IMR-90 (cell line): ENCODE data around the gene SPACDR. TPM values are rescaled to one million over a fixed set of nuclear protein-coding genes. Genes with fewer than 3 reads are reported as not detected.

Source experiments
- ATAC-seq: fragments of 200-7000 bp; cut with Tn5 transposase; 2 replicates; pipeline ENCODE4 v1.9.1; 2020; ENCODE audit warnings: low read depth, mild to moderate bottlenecking, moderate library complexity
- BruUV-seq: library from RNA; stranded (reverse); fragments of 400-500 nt; replicated peaks from 2 replicates; lab custom pipeline; 2021; lab: Mats Ljungman, UMichigan
- CTCF ChIA-PET: fragments of 300-600 bp; formaldehyde crosslinking; extraction: SDS; loops from one replicate; lab custom pipeline; 2021; ENCODE audit warnings: antibody characterized with exemption; lab: Yijun Ruan, JAX
- POLR2A ChIA-PET: fragments of 300-600 bp; sonication (Branson Sonifier 250); formaldehyde crosslinking; loops from one replicate; lab custom pipeline; 2022; ENCODE audit warnings: antibody characterized with exemption; ENCODE audit not compliant: unreplicated experiment; lab: Charles Lee
- DNase-seq: peaks from one replicate; pipeline ENCODE4 v3.0.0; 2013
- H2AFZ ChIP-seq: replicated peaks from 2 replicates; pipeline ENCODE3; 2013; ENCODE audit warnings: low read length, mild to moderate bottlenecking; ENCODE audit not compliant: poor library complexity
- H2AK5ac ChIP-seq: 2 replicates; pipeline ENCODE4 v1.6.1; 2013; ENCODE audit warnings: low read depth, low read length, inconsistent platforms
- H2AK9ac ChIP-seq: replicated peaks from 2 replicates; pipeline ENCODE3; 2013; ENCODE audit warnings: mild to moderate bottlenecking, low read depth, low read length, moderate library complexity; ENCODE audit not compliant: poor library complexity
- H2BK120ac ChIP-seq: 2 replicates; pipeline ENCODE4 v1.6.1; 2013; ENCODE audit warnings: low read depth, low read length, inconsistent platforms
- H2BK15ac ChIP-seq: 3 replicates; pipeline ENCODE4 v1.6.1; 2013; ENCODE audit warnings: low read depth, low read length, inconsistent platforms
- H2BK20ac ChIP-seq: 2 replicates; pipeline ENCODE4 v1.6.1; 2013; ENCODE audit warnings: low read depth, mild to moderate bottlenecking, inconsistent platforms, low read length, moderate library complexity
- H2BK5ac ChIP-seq: 2 replicates; pipeline ENCODE4 v1.6.1; 2013; ENCODE audit warnings: mild to moderate bottlenecking, low read depth, low read length, inconsistent platforms; ENCODE audit not compliant: poor library complexity, severe bottlenecking
- H3K14ac ChIP-seq: replicated peaks from 2 replicates; pipeline ENCODE4 v1.6.1; 2013; ENCODE audit warnings: low read depth, low read length, inconsistent platforms
- H3K18ac ChIP-seq: 2 replicates; pipeline ENCODE4 v1.6.1; 2013; ENCODE audit warnings: low read depth, low read length, control low read depth
- H3K23ac ChIP-seq: 2 replicates; pipeline ENCODE4 v1.6.1; 2013; ENCODE audit warnings: low read depth, low read length, inconsistent platforms
- H3K27ac ChIP-seq: 2 replicates; pipeline ENCODE4 v1.5.1; 2013; ENCODE audit warnings: mild to moderate bottlenecking, control low read depth, low read length; ENCODE audit not compliant: insufficient read depth
- H3K27me3 ChIP-seq: 2 replicates; pipeline ENCODE4 v1.6.1; 2013; ENCODE audit warnings: low read length; ENCODE audit not compliant: control insufficient read depth, insufficient read depth
- H3K36me3 ChIP-seq: 2 replicates; pipeline ENCODE4 v1.6.1; 2013; ENCODE audit warnings: low read length, mixed read lengths; ENCODE audit not compliant: control insufficient read depth, insufficient read depth
- H3K4ac ChIP-seq: 2 replicates; pipeline ENCODE4 v1.6.1; 2013; ENCODE audit warnings: low read depth, low read length, inconsistent platforms
- H3K4me1 ChIP-seq: 2 replicates; pipeline ENCODE4 v1.6.1; 2013; ENCODE audit warnings: low read length, mixed read lengths; ENCODE audit not compliant: control insufficient read depth, insufficient read depth
- H3K4me2 ChIP-seq: 2 replicates; pipeline ENCODE4 v1.6.1; 2013; ENCODE audit warnings: low read depth, mild to moderate bottlenecking, control low read depth, low read length, moderate library complexity
- H3K4me3 ChIP-seq: 2 replicates; pipeline ENCODE4 v1.5.1; 2013; ENCODE audit warnings: low read depth, mild to moderate bottlenecking, control low read depth, low read length, moderate library complexity; ENCODE audit not compliant: insufficient read depth
- H3K56ac ChIP-seq: 2 replicates; pipeline ENCODE4 v1.6.1; 2013; ENCODE audit warnings: low read length, inconsistent platforms; ENCODE audit not compliant: insufficient read depth; ENCODE audit errors: extremely low read depth
- H3K79me1 ChIP-seq, 2 experiments: 2 replicates each; pipeline ENCODE4 v1.6.1; 2013; ENCODE audit warnings: low read length in 2 of 2, inconsistent platforms in 1 of 2, low read depth in 1 of 2
- H3K9ac ChIP-seq: 2 replicates; pipeline ENCODE4 v1.6.1; 2013; ENCODE audit warnings: low read depth, low read length, control low read depth
- H3K9me1 ChIP-seq: 2 replicates; pipeline ENCODE4 v1.6.1; 2013; ENCODE audit warnings: low read length, inconsistent platforms; ENCODE audit not compliant: insufficient read depth
- H3K9me3 ChIP-seq: 2 replicates; pipeline ENCODE4 v1.6.1; 2013; ENCODE audit warnings: low read length; ENCODE audit not compliant: control insufficient read depth, insufficient read depth
- H4K20me1 ChIP-seq: 2 replicates; pipeline ENCODE4 v1.6.1; 2013; ENCODE audit warnings: low read length, inconsistent platforms; ENCODE audit not compliant: insufficient read depth
- H4K5ac ChIP-seq: 2 replicates; pipeline ENCODE4 v1.6.1; 2013; ENCODE audit warnings: mild to moderate bottlenecking, low read depth, low read length, control low read depth
- H4K8ac ChIP-seq, 2 experiments: 2 replicates each; pipeline ENCODE4 v1.6.1; 2013; ENCODE audit warnings: low read depth in 2 of 2, low read length in 2 of 2, control low read depth in 1 of 2, inconsistent platforms in 1 of 2
- H4K91ac ChIP-seq: 2 replicates; pipeline ENCODE4 v1.6.1; 2013; ENCODE audit warnings: low read depth, low read length, inconsistent platforms; ENCODE audit not compliant: insufficient read depth
- CEBPB ChIP-seq: IDR thresholded peaks from 2 replicates; pipeline ENCODE4 v1.6.1; 2012; ENCODE audit warnings: low read depth, low read length, improper control_type of control experiment
- CHD1 ChIP-seq: IDR thresholded peaks from 2 replicates; pipeline ENCODE4 v1.6.1; 2012; ENCODE audit warnings: low read depth, low read length, improper control_type of control experiment
- ELK1 ChIP-seq: fragments of 150-350 bp; IDR thresholded peaks from 2 replicates; pipeline ENCODE4 v1.6.1; 2016; ENCODE audit warnings: low read depth, mild to moderate bottlenecking, low read length, moderate library complexity, borderline replicate concordance
- MAFK ChIP-seq: IDR thresholded peaks from 2 replicates; pipeline ENCODE4 v1.6.1; 2012; ENCODE audit warnings: low read depth, low read length, improper control_type of control experiment
- NFE2L2 ChIP-seq: fragments of 150-350 bp; IDR thresholded peaks from 2 replicates; pipeline ENCODE4 v1.6.1; 2016; ENCODE audit warnings: low read depth, mild to moderate bottlenecking, low read length
- POLR2A ChIP-seq: IDR thresholded peaks from 2 replicates; pipeline ENCODE4 v1.6.1; 2012; ENCODE audit warnings: mild to moderate bottlenecking, low read depth, low read length
- RAD21 ChIP-seq: IDR thresholded peaks from 2 replicates; pipeline ENCODE4 v1.6.1; 2012; ENCODE audit warnings: low read length, improper control_type of control experiment
- SMC3 ChIP-seq: fragments of 150-350 bp; IDR thresholded peaks from 2 replicates; pipeline ENCODE4 v1.6.1; 2016; ENCODE audit warnings: low read depth, mild to moderate bottlenecking, antibody characterized with exemption, low read length, moderate library complexity
- WGBS, 2 experiments: methylation state at CpG; one replicate each; pipeline versions ENCODE4 v1.1.5 to v1.1.7; 2013; ENCODE audit warnings: missing lambda C conversion rate in 2 of 2; ENCODE audit not compliant: insufficient read length in 1 of 2; ENCODE audit errors: extremely low coverage in 2 of 2; 5-methylcytosine and 5-hydroxymethylcytosine counted together
- dilution Hi-C: fragments of 300-500 bp; cut with HindIII; formaldehyde crosslinking; loops from one replicate; pipeline ENCODE4 v1.14.3; 2018; ENCODE audit warnings: low sequenced_read_pairs; ENCODE audit not compliant: unreplicated experiment
- in situ Hi-C: fragments of 300-500 bp; cut with MboI; formaldehyde crosslinking; loops from 3 replicates; pipeline ENCODE4 v1.14.3; 2019; ENCODE audit warnings: low sequenced_read_pairs, inconsistent platforms, mixed read lengths
- intact Hi-C: fragments of 100-400 bp; cut with micrococcal nuclease; formaldehyde crosslinking; loops from 2 replicates; pipeline ENCODE4 v1.10.0; 2022
- polyA plus RNA-seq, 3 experiments: library from polyadenylated mRNA; depleted of rRNA; stranded (reverse); fragments of >200 nt; gene quantifications; 2 replicates each; pipeline ENCODE4 v1.2.3, GENCODE V29; 2012; ENCODE audit warnings: low replicate concordance in 1 of 3
- total RNA-seq: library from RNA; depleted of rRNA; stranded (reverse); fragments of >200 nt; gene quantifications from 2 replicates; pipeline ENCODE4 v1.2.3, GENCODE V29; 2012

SPACDR gene
- total and polyA plus RNA-seq, 2 of the 4 experiments (the other 2 are of a cell fraction) = 0.54 to 2.1 TPM

GRCh38 chr7:100427762-100428198, 36.3 kb downstream of the SPACDR start:
- no peak overlapping the region for H2BK20ac ChIP-seq
- BruUV-seq = no TSS peak
- intact Hi-C loops = no loop called here
- peak overlapping the region; percentile 64 for H3K4me3 ChIP-seq
- peak overlapping the region; percentile 49; the same call in 1 of the 2 replicates for H4K91ac ChIP-seq
- peak overlapping the region; percentile 5; the same call in 1 of the 2 replicates for H3K27ac ChIP-seq
- H3K36me3 ChIP-seq = peaks cover 7% of the 10 kb centered on the region
- no peaks in the 10 kb centered on the region for H3K9me3 ChIP-seq
- DNase-seq = no peak
- H4K8ac ChIP-seq = peak overlapping the region; percentile 73 to 96
- peak overlapping the region; percentile 95 for H4K5ac ChIP-seq
- TF ChIP-seq ELK1 (no peak), NFE2L2 (no peak), POLR2A (no peak), MAFK (no peak), CHD1 (no peak), CEBPB (no peak), RAD21 (no peak), SMC3 (no peak)
- peak overlapping the region; percentile 90 for H2AFZ ChIP-seq
- no peak overlapping the region for H3K56ac ChIP-seq
- H3K79me1 ChIP-seq = peaks cover 0 to 26% of the 10 kb centered on the region in 2 experiments; a peak in 3 of 4 replicates
- H3K23ac ChIP-seq = no peak overlapping the region
- peak overlapping the region; percentile 73 for H3K4me2 ChIP-seq
- peak overlapping the region; percentile 6 for H2BK5ac ChIP-seq
- WGBS, 2 experiments = 35% methylated on average over 8 of the region's 16 CpGs; no CpG with 5 or more reads in 1 of the 2 experiments
- peak overlapping the region; percentile 2 for H2AK5ac ChIP-seq
- H3K9ac ChIP-seq = no peak overlapping the region
- H3K27me3 ChIP-seq = no peaks in the 10 kb centered on the region
- no peak overlapping the region for H2BK15ac ChIP-seq
- dilution Hi-C loops = no loop called here
- ATAC-seq = no peak
- H3K14ac ChIP-seq = peak overlapping the region; percentile 77
- peak overlapping the region; percentile 98 for H2AK9ac ChIP-seq
- POLR2A ChIA-PET = no interaction called here
- H2BK120ac ChIP-seq = no peak overlapping the region
- peaks cover 8% of the 10 kb centered on the region; the same call in 1 of the 2 replicates for H3K9me1 ChIP-seq
- H3K4me1 ChIP-seq = peaks cover 7% of the 10 kb centered on the region; the same call in 1 of the 2 replicates
- in situ Hi-C loops = loop anchor here (25.0 kb wide), 1 partner anchor 685 kb away; no protein-coding TSS in a partner anchor
- peak overlapping the region; percentile 33 for H3K18ac ChIP-seq
- H3K4ac ChIP-seq = peak overlapping the region; percentile 75
- H4K20me1 ChIP-seq = peaks cover 10% of the 10 kb centered on the region
- CTCF ChIA-PET = interaction anchor here (0.6 kb wide), 1 partner anchor 82 kb away, joined by 3 read pairs; no protein-coding TSS in a partner anchor
